Breast epithelium (tissue), 4 donors: ENCODE data around the gene CFAP46. TPM values are rescaled to one million over a fixed set of nuclear protein-coding genes. Genes with fewer than 3 reads are reported as not detected.

Experiments
- DNase-seq, 2 donors: peaks; one replicate each; pipeline ENCODE4 v3.0.0-alpha.2; 2019; ENCODE audit warnings: low spot score in 2 of 2
- H3K27ac ChIP-seq, 2 donors: fragments of 200-600 bp; sonication (generic) in 1 of 2; one replicate each; pipeline ENCODE4 v1.5.1; 2016 to 2019; ENCODE audit warnings: mild to moderate bottlenecking in 1 of 2
- H3K27me3 ChIP-seq, 2 donors: fragments of 200-600 bp; sonication (generic) in 1 of 2; one replicate each; pipeline versions ENCODE4 v1.5.1 to v1.6.0; 2017 to 2019; ENCODE audit warnings: control low read depth in 1 of 2, mild to moderate bottlenecking in 1 of 2
- H3K36me3 ChIP-seq: fragments of 200-600 bp; one replicate; pipeline ENCODE4 v1.5.1; 2019
- H3K4me1 ChIP-seq, 2 donors: fragments of 200-600 bp; sonication (generic); one replicate each; pipeline ENCODE4 v1.5.1; 2016 to 2019; ENCODE audit warnings: control low read depth in 1 of 2
- H3K4me3 ChIP-seq, 3 donors: fragments of 200-600 bp; sonication (generic); 1 replicate in 2 of 3; 2 replicates in 1 of 3; pipeline ENCODE4 v1.5.1; 2016 to 2019; ENCODE audit warnings: mild to moderate bottlenecking in 3 of 3, moderate library complexity in 2 of 3
- H3K9me3 ChIP-seq, 2 donors: fragments of 200-600 bp; sonication (generic) in 1 of 2; one replicate each; pipeline ENCODE4 v1.5.1; 2016 to 2019; ENCODE audit warnings: control low read depth in 1 of 2
- POLR2A ChIP-seq: fragments of 450-650 bp; IDR thresholded peaks from one replicate; pipeline ENCODE4 v1.6.1; 2016; ENCODE audit warnings: antibody characterized with exemption, mild to moderate bottlenecking, moderate library complexity
- POLR2AphosphoS5 ChIP-seq, 3 donors: sonication (generic); formaldehyde crosslinking; IDR thresholded peaks; one replicate each; pipeline ENCODE4 v1.6.1; 2017; ENCODE audit warnings: antibody characterized with exemption in 3 of 3
- intact Hi-C: fragments of 100-400 bp; cut with DNase I; formaldehyde crosslinking; loops from one replicate; pipeline ENCODE4 v1.15.1; 2023; ENCODE audit warnings: low total_unique reads
- total RNA-seq, 3 donors: library from RNA; depleted of rRNA; stranded (reverse); fragments of >200 nt; gene quantifications; one replicate each; pipeline ENCODE4 v1.1.0, GENCODE V29; 2016
- TF ChIP-seq, protein P1 (sequence below), 3 donors: fragments of 450-650 bp; IDR thresholded peaks; one replicate each; pipeline ENCODE4 v1.5.1; 2016 to 2017; ENCODE audit warnings: antibody characterized with exemption in 3 of 3, mild to moderate bottlenecking in 3 of 3, moderate library complexity in 3 of 3

CFAP46 gene
- total RNA-seq, 3 donors from 2014 or later = 0.16 to 0.73 (median 0.66) TPM

GRCh38 chr10:132885451-132886210 lies 56.7 kb downstream of the CFAP46 start:
- Histone ChIP-seq H3K4me3 (no peak overlapping the region), H3K27ac (no peak overlapping the region), H3K4me1 (no peaks in the 10 kb centered on the region), H3K36me3 (no peaks in the 10 kb centered on the region), H3K27me3 (peaks cover 0 to 41% of the 10 kb centered on the region in 2 donors), H3K9me3 (no peaks in the 10 kb centered on the region)
- peak in 1 of 2 donors; percentile 45 for DNase-seq
- TF ChIP-seq, protein P1, sequence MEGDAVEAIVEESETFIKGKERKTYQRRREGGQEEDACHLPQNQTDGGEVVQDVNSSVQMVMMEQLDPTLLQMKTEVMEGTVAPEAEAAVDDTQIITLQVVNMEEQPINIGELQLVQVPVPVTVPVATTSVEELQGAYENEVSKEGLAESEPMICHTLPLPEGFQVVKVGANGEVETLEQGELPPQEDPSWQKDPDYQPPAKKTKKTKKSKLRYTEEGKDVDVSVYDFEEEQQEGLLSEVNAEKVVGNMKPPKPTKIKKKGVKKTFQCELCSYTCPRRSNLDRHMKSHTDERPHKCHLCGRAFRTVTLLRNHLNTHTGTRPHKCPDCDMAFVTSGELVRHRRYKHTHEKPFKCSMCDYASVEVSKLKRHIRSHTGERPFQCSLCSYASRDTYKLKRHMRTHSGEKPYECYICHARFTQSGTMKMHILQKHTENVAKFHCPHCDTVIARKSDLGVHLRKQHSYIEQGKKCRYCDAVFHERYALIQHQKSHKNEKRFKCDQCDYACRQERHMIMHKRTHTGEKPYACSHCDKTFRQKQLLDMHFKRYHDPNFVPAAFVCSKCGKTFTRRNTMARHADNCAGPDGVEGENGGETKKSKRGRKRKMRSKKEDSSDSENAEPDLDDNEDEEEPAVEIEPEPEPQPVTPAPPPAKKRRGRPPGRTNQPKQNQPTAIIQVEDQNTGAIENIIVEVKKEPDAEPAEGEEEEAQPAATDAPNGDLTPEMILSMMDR (IDR thresholded peaks at IDR 0.05) = no peak
- intact Hi-C loops = no loop called here

DNA sequence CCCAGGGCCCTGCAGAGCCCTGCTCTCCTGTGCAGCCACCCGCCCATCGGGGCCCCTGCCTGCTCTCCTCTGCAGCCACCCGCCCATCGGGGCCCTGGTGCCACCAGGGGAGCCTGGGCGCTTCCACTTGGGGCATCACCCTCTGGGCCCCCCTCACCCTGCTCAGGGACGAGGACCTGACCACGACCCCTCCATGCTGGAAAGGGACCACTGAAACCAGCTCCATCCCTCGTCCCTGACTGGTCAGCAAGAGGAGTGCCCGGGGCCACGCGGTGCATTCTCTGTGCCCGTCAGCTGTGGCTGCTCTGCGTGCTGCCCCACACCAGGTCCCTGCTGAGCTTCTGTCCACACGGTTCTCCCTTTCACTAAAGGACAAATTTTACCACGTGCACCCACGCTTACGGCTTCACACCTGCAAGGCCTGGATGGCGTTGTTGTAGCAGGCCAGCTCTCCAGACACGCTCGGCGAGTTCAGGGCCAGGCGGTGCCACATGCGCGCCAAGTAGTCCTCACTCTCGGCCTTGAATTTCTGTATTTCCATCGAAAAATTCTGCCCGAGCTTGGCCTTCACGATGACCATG lies 57.6 kb downstream of the CFAP46 start:
- DNase-seq = peak in 1 of 2 donors; percentile 46
- H3K9me3 ChIP-seq = no peaks in the 10 kb centered on the region
- H3K36me3 ChIP-seq = no peaks in the 10 kb centered on the region
- no peaks in the 10 kb centered on the region for H3K4me1 ChIP-seq
- H3K4me3 ChIP-seq = no peak overlapping the region
- intact Hi-C loops = no loop called here
- TF ChIP-seq, protein P1 (IDR thresholded peaks at IDR 0.05) = no peak
- TF ChIP-seq POLR2AphosphoS5 (IDR thresholded peaks at IDR 0.05) = no peak
- no peak for TF ChIP-seq POLR2A
- H3K27me3 ChIP-seq = peaks cover 0 to 41% of the 10 kb centered on the region in 2 donors
- H3K27ac ChIP-seq = no peak overlapping the region

GRCh38 chr10:132884041-132884440 lies 58.3 kb downstream of the CFAP46 start:
- peaks cover 0 to 40% of the 10 kb centered on the region in 2 donors for H3K27me3 ChIP-seq
- DNase-seq = peak in 1 of 2 donors; percentile 46
- H3K4me1 ChIP-seq = no peaks in the 10 kb centered on the region
- TF ChIP-seq POLR2AphosphoS5 (IDR thresholded peaks at IDR 0.05) (no peak), POLR2A (no peak)
- TF ChIP-seq, protein P1 (IDR thresholded peaks at IDR 0.05) = no peak
- no peak overlapping the region for H3K4me3 ChIP-seq
- no peaks in the 10 kb centered on the region for H3K9me3 ChIP-seq
- intact Hi-C loops = no loop called here
- no peak overlapping the region for H3K27ac ChIP-seq
- no peaks in the 10 kb centered on the region for H3K36me3 ChIP-seq

DNA sequence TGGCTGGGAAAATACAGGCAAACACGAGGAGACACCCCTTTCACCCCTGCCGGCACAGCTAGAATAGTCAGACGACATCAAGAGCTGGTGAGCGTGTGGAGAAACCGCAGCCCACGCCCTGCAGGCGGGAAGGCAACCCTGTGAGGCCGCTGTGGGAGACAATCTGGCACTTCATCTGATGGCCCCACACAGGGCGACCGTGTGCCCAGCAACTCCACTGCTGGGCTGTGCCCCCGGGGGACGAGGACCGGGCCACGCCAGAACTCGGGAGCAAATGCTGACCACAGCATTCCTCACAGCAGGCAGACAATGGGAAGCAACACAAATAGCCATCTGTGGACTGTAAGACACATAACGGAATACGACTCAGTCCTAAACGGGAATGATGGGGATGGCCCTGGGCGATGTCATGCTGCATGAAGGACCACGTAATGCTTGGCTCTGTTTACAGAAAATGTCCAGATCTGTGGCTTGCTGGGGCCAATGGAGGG lies 58.9 kb downstream of the CFAP46 start:
- Histone ChIP-seq H3K27me3 (peaks cover 0 to 39% of the 10 kb centered on the region in 2 donors), H3K4me1 (no peaks in the 10 kb centered on the region), H3K27ac (no peak overlapping the region), H3K4me3 (no peak overlapping the region), H3K9me3 (no peaks in the 10 kb centered on the region), H3K36me3 (no peaks in the 10 kb centered on the region)
- TF ChIP-seq POLR2A (no peak), POLR2AphosphoS5 (IDR thresholded peaks at IDR 0.05) (no peak)
- TF ChIP-seq, protein P1 (IDR thresholded peaks at IDR 0.05) = no peak
- intact Hi-C loops = no loop called here
- DNase-seq = peak in 1 of 2 donors; percentile 30
